Right ventricle myocardium inferior (tissue), 1 donor: ENCODE measurements around the gene TCHHL1. TPM values are rescaled to one million over a fixed set of nuclear protein-coding genes. Genes with fewer than 3 reads are reported as not detected.
A peak's percentile ranks its signal among the peaks of the same experiment; 100 is the strongest.

Experiments
- ATAC-seq: fragments of 200-7000 bp; cut with Tn5 transposase; one replicate; pipeline ENCODE4 v1.9.1; 2020; ENCODE audit warnings: mild to moderate bottlenecking, moderate library complexity
- DNase-seq: peaks from one replicate; pipeline ENCODE4 v3.0.0; 2021; ENCODE audit errors: missing footprints
- intact Hi-C: fragments of 100-400 bp; cut with DNase I; formaldehyde crosslinking; loops from one replicate; pipeline ENCODE4 v1.11.0; 2022
- long read RNA-seq: library from polyadenylated mRNA; unstranded; transcript quantifications from one replicate; pipeline ENCODE4 v2.0.0, GENCODE V29; 2021
- total RNA-seq: library from RNA; stranded (reverse); fragmentation: NEBNext Ultra II Directional; extraction: Animal tissue kit (Norgen Biotek cat#: 25700); gene quantifications from one replicate; pipeline ENCODE4 v1.2.1, GENCODE V29; 2021
- donor health status: DM: no; HTN: yes; CAD: no; lungs with severe emphysema.

Gene TCHHL1
- not detected for total RNA-seq
- long read RNA-seq: 0 reads

- DNase-seq (no peak), ATAC-seq (no peak)
- intact Hi-C loops: no loop called here
These were observed at the start of gene TCHHL1 for GRCh38 chr1:152089014-152089674. TSS of gene TCHHL1 (minus strand) at chr1:152089064. CDS start at chr1:152088143, 921 bp downstream.

DNA sequence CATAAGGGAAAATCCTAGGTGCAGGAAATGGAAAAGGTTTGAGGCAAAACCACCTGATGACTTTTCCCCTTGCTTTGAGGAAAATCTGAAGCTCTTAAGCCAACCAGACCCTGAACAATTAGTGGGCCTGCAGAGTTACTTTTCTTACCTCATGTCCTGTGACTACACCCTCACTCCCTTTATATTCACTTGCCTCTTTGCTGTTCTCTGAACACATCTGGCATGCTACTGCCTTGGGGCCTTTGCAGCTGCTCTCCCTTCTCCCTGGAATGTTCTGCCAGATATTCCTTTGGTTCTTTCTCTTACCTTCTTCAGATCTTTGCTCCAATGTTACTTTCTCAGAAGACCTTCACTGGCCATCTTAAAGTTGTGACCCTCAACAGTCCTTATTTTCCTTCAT, 48.4 kb upstream of the TCHHL1 start:
- no peak for DNase-seq
- ATAC-seq: no peak
- intact Hi-C loops: no loop called here

- intact Hi-C loops: no loop called here
- no peak for ATAC-seq
These were observed 41.3 kb upstream of the TCHHL1 start for GRCh38 chr1:152130186-152130585.

GRCh38 chr1:152127673-152128072, 38.8 kb upstream of the TCHHL1 start:
- ATAC-seq: no peak
- DNase-seq: no peak
- intact Hi-C loops: no loop called here

More at GRCh38 chr1:152130186-152130585, 41.3 kb upstream of the TCHHL1 start:
- no peak for DNase-seq

- no peak for ATAC-seq
- intact Hi-C loops: no loop called here
- no peak for DNase-seq
These were observed 37.1 kb upstream of the TCHHL1 start for GRCh38 chr1:152125834-152126443.

DNA sequence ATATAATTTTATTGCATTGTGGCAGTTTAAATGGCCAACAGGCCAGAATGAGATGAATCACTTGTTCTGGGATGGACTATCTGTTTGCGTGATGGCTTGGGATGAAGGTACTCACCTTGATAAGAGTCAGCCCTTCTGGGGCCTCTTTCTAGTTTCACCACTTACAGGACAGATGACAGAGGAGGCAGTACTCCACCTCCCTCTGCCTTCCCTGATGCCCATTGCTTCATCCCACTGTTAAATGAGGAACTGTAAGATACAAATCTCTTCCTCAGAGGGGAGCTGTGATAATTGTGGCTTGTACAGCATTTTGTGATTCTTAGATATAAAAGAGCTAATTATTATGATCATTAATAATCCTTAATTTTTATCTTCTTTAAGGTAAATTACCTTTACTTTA, 30.1 kb upstream of the TCHHL1 start:
- ATAC-seq (no peak), DNase-seq (no peak)
- intact Hi-C loops: no loop called here

DNA sequence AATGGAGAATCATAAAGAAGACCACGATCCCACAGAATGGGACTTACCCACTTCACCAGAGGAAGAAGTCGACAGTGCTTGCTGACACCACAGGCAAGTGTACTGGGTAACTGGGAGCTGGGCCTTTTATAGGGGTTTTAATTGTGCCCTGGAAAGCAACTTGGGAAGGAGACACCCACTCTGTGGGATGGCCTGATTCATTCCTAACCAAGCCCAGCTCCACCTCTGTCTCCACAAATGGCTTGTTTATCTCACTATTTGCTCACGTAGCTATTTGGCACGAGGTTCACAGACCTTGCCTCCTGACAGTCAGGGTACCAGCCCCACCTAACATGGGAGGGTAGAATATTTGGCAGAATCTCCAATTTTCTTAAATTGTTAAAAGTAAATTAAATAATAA, 26.5 kb upstream of the TCHHL1 start, which contains the start of gene TCHH:
TCHH (minus strand) TSS at position 101 of the 400 bp plus-strand sequence. CDS start 1,364 bp downstream, outside the sequence.
- DNase-seq: no peak
- intact Hi-C loops: no loop called here
- ATAC-seq: no peak

DNA sequence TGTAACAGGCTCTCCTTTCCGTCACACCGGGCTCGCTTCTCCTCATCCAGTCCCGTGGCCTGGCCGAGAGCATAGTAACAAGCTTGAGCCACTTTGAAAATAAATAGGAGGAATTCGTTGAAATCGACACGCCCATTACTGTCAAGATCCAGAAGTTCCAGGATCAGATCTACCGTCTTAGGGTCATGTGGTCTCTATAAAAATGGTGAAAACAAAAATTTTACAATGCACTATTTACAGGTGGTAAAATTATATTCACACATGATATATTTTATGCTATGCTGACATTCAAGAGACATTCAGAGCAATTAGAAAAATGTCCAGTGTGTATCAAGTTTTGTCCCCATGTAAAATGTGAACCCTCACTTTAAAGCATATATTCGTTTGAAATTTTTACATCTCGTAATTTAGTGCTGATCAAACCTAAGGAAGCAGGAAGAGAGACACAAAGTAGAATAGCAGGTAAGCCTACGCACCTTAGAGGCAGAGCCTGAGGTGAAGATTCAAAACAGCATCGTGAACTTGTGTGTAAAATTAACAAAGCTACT, 24.1 kb upstream of the TCHHL1 start:
- no peak for ATAC-seq
- intact Hi-C loops: no loop called here

GRCh38 chr1:152112101-152112884, 23.4 kb upstream of the TCHHL1 start:
- intact Hi-C loops: no loop called here
- no peak for ATAC-seq
- peak; percentile 53 for DNase-seq

More for the DNA sequence above, 24.1 kb upstream of the TCHHL1 start:
- no peak for DNase-seq

DNA sequence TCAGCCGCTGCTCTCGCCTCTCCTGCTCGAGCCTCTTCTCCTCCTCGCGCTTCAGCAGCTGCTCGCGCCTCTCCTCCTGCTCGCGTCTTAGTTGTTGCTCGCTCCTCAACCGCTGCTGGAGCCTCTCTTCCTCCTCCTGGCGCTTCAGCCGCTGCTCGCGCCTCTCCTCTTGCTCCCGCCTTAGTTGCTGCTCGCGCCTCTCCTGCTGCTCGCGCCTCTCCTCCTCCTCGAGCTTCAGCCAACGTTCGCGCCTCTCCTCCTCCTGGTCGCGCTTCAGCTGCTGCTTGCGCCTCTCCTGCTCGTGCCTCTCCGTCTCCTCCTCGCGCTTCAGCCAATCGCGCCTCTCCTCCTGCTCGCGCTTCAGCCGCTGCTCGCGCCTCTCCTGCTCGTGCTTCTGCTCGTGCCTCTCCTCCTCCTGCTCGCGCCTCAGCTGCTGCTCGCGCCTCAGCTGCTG, 22.7 kb upstream of the TCHHL1 start:
- DNase-seq (peak; percentile 48), ATAC-seq (no peak)
- intact Hi-C loops: no loop called here

DNA sequence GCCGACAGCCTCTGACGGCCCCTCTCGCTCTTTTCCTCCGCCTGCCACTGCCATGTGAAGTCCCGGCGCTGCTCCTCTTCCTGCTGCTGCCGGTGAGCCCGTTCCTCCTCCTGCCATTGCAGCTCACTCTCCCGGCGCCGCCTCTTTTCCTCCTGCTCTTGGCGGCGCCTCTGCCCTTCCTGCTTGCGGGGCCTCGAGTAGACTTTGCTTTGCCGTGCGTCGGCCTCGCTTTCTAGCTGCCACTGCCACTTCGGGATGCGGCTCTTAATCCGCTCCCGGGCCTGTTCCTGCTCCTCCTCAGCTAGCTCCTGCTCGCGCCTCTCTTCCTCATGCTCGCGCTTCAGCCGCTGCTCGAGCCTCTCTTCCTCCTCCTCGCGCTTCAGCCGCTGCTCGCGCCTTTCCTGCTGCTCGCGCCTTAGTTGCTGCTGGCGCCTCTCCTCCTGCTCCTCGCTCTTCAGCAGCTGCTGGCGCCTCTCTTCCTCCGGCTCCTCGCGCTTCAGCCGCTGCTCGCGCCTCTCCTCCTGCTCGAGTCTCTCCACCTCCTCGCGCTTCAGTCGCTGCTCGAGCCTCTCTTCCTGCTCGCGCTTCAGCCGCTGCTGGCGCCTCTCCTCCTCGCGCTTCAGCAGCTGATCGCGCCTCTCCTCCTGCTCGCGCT, 22.1 kb upstream of the TCHHL1 start:
- DNase-seq (peak; percentile 60), ATAC-seq (peak; percentile 39)
- intact Hi-C loops: no loop called here

- DNase-seq (peak; percentile 70), ATAC-seq (peak; percentile 20)
- intact Hi-C loops: no loop called here
These were observed 21.5 kb upstream of the TCHHL1 start for GRCh38 chr1:152110365-152110859.

GRCh38 chr1:152109998-152110294, 21.1 kb upstream of the TCHHL1 start:
- DNase-seq (no peak), ATAC-seq (no peak)
- intact Hi-C loops: no loop called here

- no peak for ATAC-seq
- no peak for DNase-seq
- intact Hi-C loops: no loop called here
These were observed 20.6 kb upstream of the TCHHL1 start for GRCh38 chr1:152109231-152109997.

GRCh38 chr1:152108882-152109222, 20.0 kb upstream of the TCHHL1 start:
- ATAC-seq: no peak
- intact Hi-C loops: no loop called here
- DNase-seq: no peak

GRCh38 chr1:152107984-152108881, 19.4 kb upstream of the TCHHL1 start:
- peak; percentile 71 for DNase-seq
- intact Hi-C loops: no loop called here

More at GRCh38 chr1:152107984-152108881, 19.4 kb upstream of the TCHHL1 start:
- no peak for ATAC-seq
